HepG2 (cell line): ENCODE results near the gene PUDP.

ENCODE experiments used
- EP300 ChIP-seq, 3 experiments: sonication (generic) in 1 of 3; formaldehyde crosslinking in 1 of 3; IDR thresholded peaks; 2 replicates each; pipeline versions ENCODE4 v1.5.1 to v1.6.1; 2011 to 2020; ENCODE audit warnings: low read depth in 2 of 3, low read length in 2 of 3, borderline replicate concordance in 1 of 3, improper control_type of control experiment in 1 of 3, mild to moderate bottlenecking in 1 of 3, missing genetic modification reagents in 1 of 3, moderate library complexity in 1 of 3
- MED1 ChIP-seq: sonication (generic); formaldehyde crosslinking; IDR thresholded peaks from 2 replicates; pipeline ENCODE4 v1.4.0; 2020; ENCODE audit warnings: missing genetic modification reagents
- SMC3 ChIP-seq: IDR thresholded peaks from 2 replicates; pipeline ENCODE4 v1.6.1; 2011; ENCODE audit warnings: low read length, improper control_type of control experiment
- ZNF160 ChIP-seq: sonication (generic); formaldehyde crosslinking; IDR thresholded peaks from 2 replicates; pipeline ENCODE4 v1.8.0; 2022; ENCODE audit warnings: mild to moderate bottlenecking, inconsistent platforms, missing genetic modification reagents
- ZNF407 ChIP-seq: sonication (generic); formaldehyde crosslinking; IDR thresholded peaks from one replicate; pipeline ENCODE4 v1.5.1; 2020; ENCODE audit warnings: mild to moderate bottlenecking, missing genetic modification reagents; ENCODE audit errors: not compliant biosample characterization
- TF ChIP-seq, protein P1 (sequence below): IDR thresholded peaks from 2 replicates; pipeline ENCODE4 v1.6.1; 2012; ENCODE audit warnings: low read length, improper control_type of control experiment

- TF ChIP-seq MED1 (no peak), EP300 (IDR thresholded peaks at IDR 0.05; ENCODE audit: low read depth in 2 of 2, low read length in 2 of 2) (no peak), EP300 (CRISPR knock-in tag; IDR thresholded peaks at IDR 0.05; ENCODE audit: borderline replicate concordance) (no peak), ZNF160 (CRISPR knock-in tag) (no peak), ZNF407 (CRISPR knock-in tag) (no peak), SMC3 (no peak)
- TF ChIP-seq, protein P1, sequence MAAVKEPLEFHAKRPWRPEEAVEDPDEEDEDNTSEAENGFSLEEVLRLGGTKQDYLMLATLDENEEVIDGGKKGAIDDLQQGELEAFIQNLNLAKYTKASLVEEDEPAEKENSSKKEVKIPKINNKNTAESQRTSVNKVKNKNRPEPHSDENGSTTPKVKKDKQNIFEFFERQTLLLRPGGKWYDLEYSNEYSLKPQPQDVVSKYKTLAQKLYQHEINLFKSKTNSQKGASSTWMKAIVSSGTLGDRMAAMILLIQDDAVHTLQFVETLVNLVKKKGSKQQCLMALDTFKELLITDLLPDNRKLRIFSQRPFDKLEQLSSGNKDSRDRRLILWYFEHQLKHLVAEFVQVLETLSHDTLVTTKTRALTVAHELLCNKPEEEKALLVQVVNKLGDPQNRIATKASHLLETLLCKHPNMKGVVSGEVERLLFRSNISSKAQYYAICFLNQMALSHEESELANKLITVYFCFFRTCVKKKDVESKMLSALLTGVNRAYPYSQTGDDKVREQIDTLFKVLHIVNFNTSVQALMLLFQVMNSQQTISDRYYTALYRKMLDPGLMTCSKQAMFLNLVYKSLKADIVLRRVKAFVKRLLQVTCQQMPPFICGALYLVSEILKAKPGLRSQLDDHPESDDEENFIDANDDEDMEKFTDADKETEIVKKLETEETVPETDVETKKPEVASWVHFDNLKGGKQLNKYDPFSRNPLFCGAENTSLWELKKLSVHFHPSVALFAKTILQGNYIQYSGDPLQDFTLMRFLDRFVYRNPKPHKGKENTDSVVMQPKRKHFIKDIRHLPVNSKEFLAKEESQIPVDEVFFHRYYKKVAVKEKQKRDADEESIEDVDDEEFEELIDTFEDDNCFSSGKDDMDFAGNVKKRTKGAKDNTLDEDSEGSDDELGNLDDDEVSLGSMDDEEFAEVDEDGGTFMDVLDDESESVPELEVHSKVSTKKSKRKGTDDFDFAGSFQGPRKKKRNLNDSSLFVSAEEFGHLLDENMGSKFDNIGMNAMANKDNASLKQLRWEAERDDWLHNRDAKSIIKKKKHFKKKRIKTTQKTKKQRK: no peak
Measured at GRCh38 chrX:7019555-7019954, 128.4 kb downstream of the PUDP start.
